OCI-LY7 (cell line): ENCODE results near the gene GRIN3A. TPM values are rescaled to one million over a fixed set of nuclear protein-coding genes. Genes with fewer than 3 reads are reported as not detected.
"Not testable (repeated sequence)": the region's sequence is repeated elsewhere in the genome, so short reads cannot be mapped to it uniquely, and the experiment has no call there.

Experiments used
- BruUV-seq: library from RNA; stranded (reverse); fragments of 400-500 nt; replicated peaks from 2 replicates; lab custom pipeline; 2021; lab: Mats Ljungman, UMichigan
- CTCF ChIA-PET: fragments of 300-600 bp; sonication (Branson Sonifier 250); formaldehyde crosslinking; loops from one replicate; lab custom pipeline; 2022; ENCODE audit warnings: antibody characterized with exemption; ENCODE audit not compliant: unreplicated experiment; lab: Charles Lee
- POLR2A ChIA-PET: fragments of 300-600 bp; sonication (Branson Sonifier 250); formaldehyde crosslinking; loops from one replicate; lab custom pipeline; 2022; ENCODE audit warnings: antibody characterized with exemption; lab: Charles Lee
- DNase-seq: peaks from one replicate; pipeline ENCODE4 v3.0.0-alpha.2; 2015; ENCODE audit warnings: low spot score
- H2AFZ ChIP-seq: fragments of 200-600 bp; sonication (generic), shearing (Covaris generic); 2 replicates; pipeline ENCODE4 v1.6.1; 2014; ENCODE audit warnings: mild to moderate bottlenecking, antibody characterized with exemption, low read length, moderate library complexity
- H3K27ac ChIP-seq: fragments of 200-600 bp; sonication (generic); 2 replicates; pipeline ENCODE4 v1.5.1; 2014; ENCODE audit warnings: mixed run types, low read depth, mild to moderate bottlenecking, moderate library complexity, low read length, inconsistent platforms; ENCODE audit not compliant: poor library complexity, severe bottlenecking
- H3K36me3 ChIP-seq: fragments of 200-600 bp; sonication (generic); 2 replicates; pipeline ENCODE4 v1.6.1; 2014; ENCODE audit warnings: mild to moderate bottlenecking, antibody characterized with exemption, low read length, moderate library complexity, mixed read lengths; ENCODE audit not compliant: insufficient read depth
- H3K4me1 ChIP-seq: fragments of 200-600 bp; sonication (generic); 2 replicates; pipeline ENCODE4 v1.5.1; 2014; ENCODE audit warnings: mild to moderate bottlenecking, low read length; ENCODE audit not compliant: insufficient read depth, poor library complexity, severe bottlenecking
- H3K4me2 ChIP-seq: fragments of 200-600 bp; sonication (generic); 2 replicates; pipeline ENCODE4 v1.6.1; 2014; ENCODE audit warnings: mild to moderate bottlenecking, low read length
- H3K4me3 ChIP-seq: fragments of 200-600 bp; sonication (generic); 2 replicates; pipeline ENCODE4 v1.5.1; 2014; ENCODE audit warnings: mild to moderate bottlenecking, low read depth, low read length; ENCODE audit not compliant: poor library complexity, severe bottlenecking
- H3K79me2 ChIP-seq: fragments of 200-600 bp; sonication (generic); 2 replicates; pipeline ENCODE4 v1.6.1; 2016; ENCODE audit warnings: low read depth, mild to moderate bottlenecking, low read length, moderate library complexity, mixed read lengths; ENCODE audit not compliant: insufficient read depth
- H3K9me2 ChIP-seq: fragments of 200-600 bp; sonication (generic); 2 replicates; pipeline ENCODE4 v1.6.1; 2016; ENCODE audit warnings: mild to moderate bottlenecking, low read length, mixed read lengths; ENCODE audit not compliant: insufficient read depth
- H3K9me3 ChIP-seq: fragments of 200-600 bp; sonication (generic); 2 replicates; pipeline ENCODE4 v1.6.1; 2014; ENCODE audit warnings: mild to moderate bottlenecking, mixed run types, low read length, mixed read lengths
- H4K20me1 ChIP-seq: fragments of 200-600 bp; sonication (generic); 2 replicates; pipeline ENCODE4 v1.6.1; 2014; ENCODE audit warnings: mild to moderate bottlenecking, antibody characterized with exemption, low read length, moderate library complexity, mixed read lengths; ENCODE audit not compliant: insufficient read depth
- EZH2phosphoT487 ChIP-seq: fragments of 200-600 bp; sonication (generic); IDR thresholded peaks from 2 replicates; pipeline ENCODE4 v1.6.1; 2018; ENCODE audit warnings: low read depth, borderline replicate concordance, mild to moderate bottlenecking, mixed run types, antibody characterized with exemption, low read length, moderate library complexity, mixed read lengths
- intact Hi-C: fragments of 100-400 bp; cut with micrococcal nuclease; formaldehyde crosslinking; loops from one replicate; pipeline ENCODE4 v1.10.0; 2022; ENCODE audit not compliant: unreplicated experiment
- total RNA-seq, 2 experiments: library from RNA; depleted of rRNA in 1 of 2; stranded (reverse); fragments of >200 nt in 1 of 2; shearing (Covaris generic) in 1 of 2; gene quantifications; 2 replicates each; pipeline ENCODE4 v1.2.3, GENCODE V29; 2014 to 2022
- TF ChIP-seq, protein P1 (sequence below): fragments of 200-600 bp; sonication (generic); conservative IDR thresholded peaks from 2 replicates; pipeline ENCODE4 v1.5.1; 2014; ENCODE audit warnings: mild to moderate bottlenecking, antibody characterized with exemption, low read length, moderate library complexity, mixed read lengths

Gene GRIN3A
- total RNA-seq, 2 experiments from 2014 or later: not detected

DNA sequence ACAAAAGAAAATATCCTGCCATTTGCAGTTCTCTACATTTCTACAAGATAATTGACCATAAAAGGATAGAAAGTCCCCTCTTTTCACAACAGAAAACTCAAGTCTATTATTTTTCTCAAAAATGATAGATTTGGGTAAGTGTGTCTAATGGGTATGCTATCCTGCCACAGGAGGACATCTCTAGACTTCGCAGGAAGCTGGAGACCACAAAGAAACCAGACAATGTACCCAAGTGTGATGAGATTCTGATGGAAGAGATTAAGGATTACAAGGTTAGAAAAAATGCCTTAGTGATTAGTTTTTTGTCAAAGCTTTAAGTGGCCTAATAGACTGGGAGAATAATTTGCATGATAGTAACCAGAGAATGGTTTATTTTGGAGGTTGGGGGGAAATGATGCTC lies 176.7 kb downstream of the GRIN3A start:
- H2AFZ ChIP-seq: no peak overlapping the region
- H3K79me2 ChIP-seq: no peaks in the 10 kb centered on the region
- H4K20me1 ChIP-seq: no peaks in the 10 kb centered on the region
- no peak overlapping the region for H3K27ac ChIP-seq
- POLR2A ChIA-PET: no interaction called here
- no peaks in the 10 kb centered on the region for H3K4me1 ChIP-seq
- H3K9me2 ChIP-seq: no peaks in the 10 kb centered on the region
- H3K4me3 ChIP-seq: no peak overlapping the region
- intact Hi-C loops: no loop called here
- H3K9me3 ChIP-seq: no peaks in the 10 kb centered on the region
- CTCF ChIA-PET: no interaction called here
- H3K4me2 ChIP-seq: no peak overlapping the region
- BruUV-seq: no TSS peak
- no peak for TF ChIP-seq EZH2phosphoT487
- TF ChIP-seq, protein P1, sequence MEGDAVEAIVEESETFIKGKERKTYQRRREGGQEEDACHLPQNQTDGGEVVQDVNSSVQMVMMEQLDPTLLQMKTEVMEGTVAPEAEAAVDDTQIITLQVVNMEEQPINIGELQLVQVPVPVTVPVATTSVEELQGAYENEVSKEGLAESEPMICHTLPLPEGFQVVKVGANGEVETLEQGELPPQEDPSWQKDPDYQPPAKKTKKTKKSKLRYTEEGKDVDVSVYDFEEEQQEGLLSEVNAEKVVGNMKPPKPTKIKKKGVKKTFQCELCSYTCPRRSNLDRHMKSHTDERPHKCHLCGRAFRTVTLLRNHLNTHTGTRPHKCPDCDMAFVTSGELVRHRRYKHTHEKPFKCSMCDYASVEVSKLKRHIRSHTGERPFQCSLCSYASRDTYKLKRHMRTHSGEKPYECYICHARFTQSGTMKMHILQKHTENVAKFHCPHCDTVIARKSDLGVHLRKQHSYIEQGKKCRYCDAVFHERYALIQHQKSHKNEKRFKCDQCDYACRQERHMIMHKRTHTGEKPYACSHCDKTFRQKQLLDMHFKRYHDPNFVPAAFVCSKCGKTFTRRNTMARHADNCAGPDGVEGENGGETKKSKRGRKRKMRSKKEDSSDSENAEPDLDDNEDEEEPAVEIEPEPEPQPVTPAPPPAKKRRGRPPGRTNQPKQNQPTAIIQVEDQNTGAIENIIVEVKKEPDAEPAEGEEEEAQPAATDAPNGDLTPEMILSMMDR: no peak
- H3K36me3 ChIP-seq: peaks cover 98% of the 10 kb centered on the region
- no peak for DNase-seq

DNA sequence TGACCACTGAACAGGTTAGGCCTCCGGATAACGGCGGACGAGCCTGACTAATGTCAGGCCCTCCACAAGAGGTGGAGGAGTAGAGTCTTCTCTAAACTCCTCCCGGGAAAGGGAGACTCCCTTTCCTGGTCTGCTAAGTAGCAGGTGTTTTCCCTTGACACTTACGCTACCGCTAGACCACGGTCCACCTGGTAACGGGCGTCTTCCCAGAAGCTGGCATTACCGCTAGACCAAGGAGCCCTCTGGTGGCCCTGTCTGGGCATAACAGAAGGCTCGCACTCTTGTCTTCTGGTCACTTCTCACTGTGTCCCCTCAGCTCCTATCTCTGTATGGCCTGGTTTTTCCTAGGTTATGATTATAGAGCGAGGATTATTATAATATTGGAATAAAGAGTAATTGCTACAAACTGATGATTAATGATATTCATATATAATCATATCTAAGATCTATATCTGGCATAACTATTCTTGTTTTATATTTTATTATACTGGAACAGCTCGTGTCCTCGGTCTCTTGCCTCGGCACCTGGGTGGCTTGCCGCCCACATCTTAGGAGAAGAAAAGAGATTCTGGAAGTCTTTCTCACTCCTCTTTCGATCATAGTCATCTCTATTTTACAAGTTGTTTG lies 188.9 kb downstream of the GRIN3A start:
- CTCF ChIA-PET, H3K9me3 ChIP-seq, DNase-seq, H3K4me3 ChIP-seq, BruUV-seq, H3K27ac ChIP-seq, H3K4me1 ChIP-seq, H4K20me1 ChIP-seq, H3K79me2 ChIP-seq, intact Hi-C loops, H2AFZ ChIP-seq, POLR2A ChIA-PET, H3K9me2 ChIP-seq, H3K4me2 ChIP-seq: not testable (repeated sequence)
- peaks cover 95% of the 10 kb centered on the region for H3K36me3 ChIP-seq

DNA sequence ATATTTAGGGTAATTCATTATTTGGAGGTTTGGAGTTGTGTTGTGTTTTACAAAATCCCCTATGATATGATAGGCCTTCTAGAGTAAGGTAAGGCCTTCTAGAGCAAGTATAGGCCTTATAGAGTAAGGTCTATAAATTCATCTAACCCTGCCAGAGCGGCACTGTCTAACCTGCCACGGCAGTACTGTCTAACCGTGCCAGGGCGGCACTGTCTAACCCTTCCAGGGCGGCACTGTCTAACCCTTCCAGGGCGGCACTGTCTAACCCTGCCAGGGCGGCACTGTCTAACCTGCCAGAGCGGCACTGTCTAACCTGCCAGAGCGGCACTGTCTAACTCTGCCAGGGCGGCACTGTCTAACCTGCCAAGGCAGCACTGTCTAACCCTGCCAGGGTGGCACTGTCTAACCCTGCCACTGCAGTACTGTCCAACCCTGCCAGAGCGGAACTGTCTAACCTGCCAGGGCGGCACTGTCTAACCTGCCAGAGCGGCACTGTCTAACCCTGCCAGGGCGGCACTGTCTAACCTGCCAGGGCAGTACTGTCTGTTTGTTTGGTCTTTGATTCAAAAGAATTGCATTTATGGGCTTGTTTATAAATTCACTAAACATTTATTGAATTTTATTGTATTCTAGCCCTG lies 195.2 kb downstream of the GRIN3A start:
- Histone ChIP-seq H3K4me2 (no peak overlapping the region), H4K20me1 (no peaks in the 10 kb centered on the region), H3K9me2 (no peaks in the 10 kb centered on the region), H3K36me3 (peaks cover 91% of the 10 kb centered on the region), H3K4me3 (no peak overlapping the region), H3K9me3 (no peaks in the 10 kb centered on the region), H3K4me1 (no peaks in the 10 kb centered on the region), H3K79me2 (no peaks in the 10 kb centered on the region), H3K27ac (no peak overlapping the region), H2AFZ (no peak overlapping the region)
- POLR2A ChIA-PET: no interaction called here
- no peak for TF ChIP-seq EZH2phosphoT487
- TF ChIP-seq, protein P1: no peak
- CTCF ChIA-PET: no interaction called here
- BruUV-seq: no TSS peak
- DNase-seq: no peak
- intact Hi-C loops: no loop called here
